Naive thymus-derived CD4-positive, alpha-beta T cell (primary cell): ENCODE measurements around the gene S100Z. TPM values are rescaled to one million over a fixed set of nuclear protein-coding genes. Genes with fewer than 3 reads are reported as not detected.
"Not testable (repeated sequence)": the region's sequence is repeated elsewhere in the genome, so short reads cannot be mapped to it uniquely, and the experiment has no call there.

Experiments used
- ATAC-seq: fragments of 150-1000 bp; cut with Tn5 transposase; 2 replicates; pipeline ENCODE4 v1.10.0; 2021; ENCODE audit warnings: mild to moderate bottlenecking, moderate library complexity
- CTCF ChIA-PET: fragments of 350-600 bp; sonication (Branson Sonifier 250); formaldehyde crosslinking; loops from one replicate; lab custom pipeline; 2021; ENCODE audit warnings: antibody characterized with exemption; lab: Charles Lee
- POLR2A ChIA-PET: fragments of 350-600 bp; sonication (Branson Sonifier 250); formaldehyde crosslinking; loops from one replicate; lab custom pipeline; 2021; ENCODE audit warnings: antibody characterized with exemption, inconsistent platforms; lab: Charles Lee
- DNase-seq, 9 donors: peaks; one replicate each; pipeline versions ENCODE4 v3.0.0 to v3.0.0-alpha.2; 2020 to 2022; ENCODE audit warnings: mixed read lengths in 1 of 9
- H3K27ac ChIP-seq: one replicate; pipeline ENCODE4 v1.7.0; 2013; ENCODE audit warnings: mild to moderate bottlenecking, low read depth, low read length, moderate library complexity
- H3K27me3 ChIP-seq, 2 donors: one replicate each; pipeline ENCODE4 v1.7.0; 2013; ENCODE audit warnings: low read length in 2 of 2, mild to moderate bottlenecking in 2 of 2, moderate library complexity in 2 of 2; ENCODE audit not compliant: control insufficient read depth in 2 of 2, insufficient read depth in 2 of 2
- H3K36me3 ChIP-seq, 3 experiments: 1 replicate in 2 of 3; 2 replicates in 1 of 3; pipeline ENCODE4 v1.7.0; 2013; ENCODE audit warnings: low read length in 3 of 3, mild to moderate bottlenecking in 3 of 3, moderate library complexity in 1 of 3; ENCODE audit not compliant: insufficient read depth in 3 of 3, control insufficient read depth in 2 of 3
- H3K4me1 ChIP-seq, 2 donors: one replicate each; pipeline ENCODE4 v1.7.0; 2013; ENCODE audit warnings: low read length in 2 of 2, mild to moderate bottlenecking in 2 of 2, moderate library complexity in 1 of 2; ENCODE audit not compliant: control insufficient read depth in 2 of 2, insufficient read depth in 2 of 2
- H3K4me3 ChIP-seq: 2 replicates; pipeline ENCODE4 v1.7.0; 2013; ENCODE audit warnings: mild to moderate bottlenecking, low read length
- H3K9me3 ChIP-seq, 3 experiments: 1 replicate in 2 of 3; 2 replicates in 1 of 3; pipeline ENCODE4 v1.7.0; 2013; ENCODE audit warnings: low read length in 3 of 3; ENCODE audit not compliant: control insufficient read depth in 2 of 3
- H3K27ac Mint-ChIP-seq, 9 donors: one replicate each; pipeline ENCODE4 v1.8.0; 2020 to 2022; ENCODE audit warnings: mixed read lengths in 9 of 9, mild to moderate bottlenecking in 8 of 9, moderate library complexity in 5 of 9, inconsistent platforms in 2 of 9
- H3K27me3 Mint-ChIP-seq, 5 donors: one replicate each; pipeline ENCODE4 v1.8.0; 2021 to 2022; ENCODE audit warnings: mixed read lengths in 5 of 5, mild to moderate bottlenecking in 1 of 5
- H3K36me3 Mint-ChIP-seq, 5 donors: one replicate each; pipeline ENCODE4 v1.8.0; 2020 to 2022; ENCODE audit warnings: mixed read lengths in 5 of 5, mild to moderate bottlenecking in 3 of 5, inconsistent platforms in 1 of 5
- H3K4me1 Mint-ChIP-seq, 7 donors: one replicate each; pipeline ENCODE4 v1.8.0; 2020 to 2022; ENCODE audit warnings: mixed read lengths in 7 of 7, mild to moderate bottlenecking in 3 of 7, inconsistent platforms in 1 of 7
- H3K4me3 Mint-ChIP-seq, 10 donors: one replicate each; pipeline ENCODE4 v1.8.0; 2020 to 2022; ENCODE audit warnings: mild to moderate bottlenecking in 10 of 10, mixed read lengths in 10 of 10, moderate library complexity in 6 of 10, inconsistent platforms in 2 of 10
- H3K9me3 Mint-ChIP-seq, 11 donors: one replicate each; pipeline ENCODE4 v1.8.0; 2020 to 2022; ENCODE audit warnings: mixed read lengths in 11 of 11, mild to moderate bottlenecking in 4 of 11, inconsistent platforms in 1 of 11, moderate library complexity in 1 of 11
- intact Hi-C, 2 donors: fragments of 100-400 bp; cut with micrococcal nuclease; formaldehyde crosslinking; loops; one replicate each; pipeline ENCODE4 v1.15.1; 2023
- polyA plus RNA-seq, 2 donors: library from polyadenylated mRNA; unstranded; fragments of 300-500 nt; fragmentation: Illumina TruSeq; gene quantifications; one replicate each; pipeline ENCODE4 v1.2.3, GENCODE V29; 2021
- total RNA-seq, 6 experiments: library from RNA in 5 of 6; stranded (reverse) in 5 of 6; gene quantifications; 1 replicate in 5 of 6; 2 replicates in 1 of 6; pipeline ENCODE4 v1.2.3 and lab custom pipeline; 2021 to 2026

S100Z gene
- total and polyA plus RNA-seq, 7 experiments from 2014 or later, result 1.3 to 5.3 (median 4.2) TPM; not detected in 4

DNA sequence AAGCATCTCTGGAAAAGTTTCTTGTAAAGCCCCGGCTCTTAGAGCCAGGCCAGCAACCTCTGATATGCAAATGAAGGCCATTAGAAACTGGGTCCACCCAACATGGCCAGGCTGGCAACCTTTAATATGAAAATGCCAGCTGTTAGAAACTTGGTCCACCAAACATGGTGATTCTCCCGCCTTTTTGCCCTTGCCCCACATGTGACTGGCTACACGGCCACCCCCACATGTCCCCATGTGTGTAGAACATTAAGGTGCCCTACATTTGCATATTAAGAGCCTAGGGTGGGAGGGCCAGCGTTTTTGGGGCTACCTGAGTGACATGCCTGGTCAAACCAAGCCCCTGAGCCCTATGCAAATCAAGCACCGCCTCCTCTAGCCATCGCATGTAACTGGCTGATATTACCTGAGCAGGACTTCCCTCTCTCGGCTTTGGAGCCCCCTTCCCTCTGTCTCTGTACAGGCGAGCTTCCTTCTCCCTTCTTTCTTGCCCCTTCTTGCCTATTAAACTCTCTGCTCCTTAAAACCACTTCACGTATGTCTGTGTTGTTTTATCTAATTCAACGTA, 39.0 kb downstream of the S100Z start:
- H3K4me3 Mint-ChIP-seq, result no peak overlapping the region
- no peak overlapping the region for H3K27ac Mint-ChIP-seq
- H3K27me3 Mint-ChIP-seq, result peaks cover 0 to 14% (median 8%) of the 10 kb centered on the region in 5 donors
- Histone ChIP-seq H3K27ac (no peak overlapping the region), H3K27me3 (no peaks in the 10 kb centered on the region), H3K4me1 (no peaks in the 10 kb centered on the region), H3K4me3 (no peak overlapping the region), H3K36me3 (no peaks in the 10 kb centered on the region), H3K9me3 (no peaks in the 10 kb centered on the region)
- ChIA-PET CTCF (no interaction called here), POLR2A (no interaction called here)
- peaks cover 0 to 2% (median 0%) of the 10 kb centered on the region in 7 donors for H3K4me1 Mint-ChIP-seq
- H3K9me3 Mint-ChIP-seq, result no peaks in the 10 kb centered on the region
- ATAC-seq (no peak), DNase-seq (no peak)
- intact Hi-C loops, result no loop called here
- peaks cover 0 to 4% (median 0%) of the 10 kb centered on the region in 5 donors for H3K36me3 Mint-ChIP-seq

DNA sequence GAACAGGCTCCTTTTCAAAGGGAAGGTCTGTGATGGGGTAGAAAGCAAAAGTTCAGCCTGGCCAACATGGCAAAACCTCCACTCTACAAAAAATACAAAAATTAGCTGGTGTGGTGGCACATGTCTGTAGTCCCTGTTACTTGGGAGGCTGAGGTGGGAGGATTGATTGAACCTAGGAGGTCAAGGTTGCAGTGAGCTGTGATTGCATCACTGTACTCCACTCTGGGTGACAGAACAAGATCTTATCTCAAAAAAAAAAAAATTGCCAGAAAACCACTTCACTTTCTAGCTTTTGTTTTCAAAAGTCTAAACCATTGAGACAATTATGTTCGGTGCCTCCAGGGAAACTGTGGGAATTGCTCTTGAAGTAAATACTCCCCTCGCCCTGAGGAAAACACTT, 43.5 kb downstream of the S100Z start:
- Mint-ChIP-seq H3K27me3 (peaks cover 0 to 18% (median 8%) of the 10 kb centered on the region in 5 donors), H3K9me3 (peaks cover 0 to 20% (median 7%) of the 10 kb centered on the region in 11 donors), H3K4me1 (no peaks in the 10 kb centered on the region), H3K4me3 (no peak overlapping the region), H3K27ac (no peak overlapping the region), H3K36me3 (peaks cover 0 to 11% (median 4%) of the 10 kb centered on the region in 5 donors)
- no peaks in the 10 kb centered on the region for H3K9me3 ChIP-seq
- intact Hi-C loops, result no loop called here
- no peaks in the 10 kb centered on the region for H3K4me1 ChIP-seq
- H3K27me3 ChIP-seq, result no peaks in the 10 kb centered on the region
- no peak overlapping the region for H3K27ac ChIP-seq
- ChIA-PET POLR2A (no interaction called here), CTCF (no interaction called here)
- no peak overlapping the region for H3K4me3 ChIP-seq
- DNase-seq, result no peak
- no peaks in the 10 kb centered on the region for H3K36me3 ChIP-seq
- ATAC-seq, result no peak

DNA sequence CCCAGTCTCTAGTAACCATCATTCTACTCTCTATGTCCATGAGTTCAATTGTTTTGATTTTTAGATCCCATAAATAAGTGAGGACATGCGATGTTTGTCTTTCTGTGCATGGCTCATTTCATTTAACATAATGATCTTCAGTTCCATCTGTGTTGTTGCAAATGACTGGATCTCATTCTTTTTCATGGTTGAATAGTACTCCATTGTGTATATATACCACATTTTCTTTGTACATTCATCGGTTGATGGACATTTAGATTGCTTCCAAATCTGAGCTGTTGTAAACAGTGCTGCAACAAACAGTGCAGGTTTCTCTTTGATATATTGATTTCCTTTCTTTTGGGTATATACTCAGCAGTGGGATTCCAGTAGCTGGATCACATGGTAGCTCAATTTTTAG, 46.4 kb downstream of the S100Z start:
- no peaks in the 10 kb centered on the region for H3K4me1 ChIP-seq
- Mint-ChIP-seq H3K9me3 (peaks cover 12 to 47% (median 22%) of the 10 kb centered on the region in 11 donors), H3K4me3 (no peak overlapping the region), H3K4me1 (no peaks in the 10 kb centered on the region), H3K27ac (no peak overlapping the region), H3K36me3 (peaks cover 10 to 28% (median 16%) of the 10 kb centered on the region in 5 donors), H3K27me3 (peaks cover 0 to 18% (median 8%) of the 10 kb centered on the region in 5 donors)
- ChIA-PET POLR2A (no interaction called here), CTCF (no interaction called here)
- no peaks in the 10 kb centered on the region for H3K36me3 ChIP-seq
- DNase-seq, result no peak
- H3K27me3 ChIP-seq, result no peaks in the 10 kb centered on the region
- no peak for ATAC-seq
- H3K9me3 ChIP-seq, result peaks cover 0 to 12% (median 0%) of the 10 kb centered on the region in 3 experiments
- H3K27ac ChIP-seq, result no peak overlapping the region
- intact Hi-C loops, result no loop called here
- H3K4me3 ChIP-seq, result no peak overlapping the region

DNA sequence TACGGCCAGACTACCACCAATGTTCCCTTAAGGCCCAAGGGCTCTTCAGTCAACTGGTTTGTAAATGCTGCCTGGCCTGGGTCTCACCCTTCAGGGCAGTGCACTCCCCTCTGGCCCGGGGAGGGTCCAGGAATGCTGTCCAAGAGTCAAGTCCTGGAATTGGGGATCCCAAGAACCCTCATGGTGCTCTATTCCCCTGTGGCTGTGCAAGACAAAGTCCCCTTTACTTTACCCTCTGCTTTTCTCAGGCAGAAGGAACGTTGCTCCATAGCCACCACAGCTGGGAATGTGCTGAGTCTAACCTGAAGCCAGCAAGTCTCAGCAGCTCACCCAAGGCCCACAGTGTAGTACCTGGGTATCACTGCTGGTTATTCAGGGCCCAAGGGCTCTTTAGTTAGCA, 51.7 kb downstream of the S100Z start:
- peaks cover 10 to 25% (median 15%) of the 10 kb centered on the region in 5 donors for H3K36me3 Mint-ChIP-seq
- POLR2A ChIA-PET, result no interaction called here

DNA sequence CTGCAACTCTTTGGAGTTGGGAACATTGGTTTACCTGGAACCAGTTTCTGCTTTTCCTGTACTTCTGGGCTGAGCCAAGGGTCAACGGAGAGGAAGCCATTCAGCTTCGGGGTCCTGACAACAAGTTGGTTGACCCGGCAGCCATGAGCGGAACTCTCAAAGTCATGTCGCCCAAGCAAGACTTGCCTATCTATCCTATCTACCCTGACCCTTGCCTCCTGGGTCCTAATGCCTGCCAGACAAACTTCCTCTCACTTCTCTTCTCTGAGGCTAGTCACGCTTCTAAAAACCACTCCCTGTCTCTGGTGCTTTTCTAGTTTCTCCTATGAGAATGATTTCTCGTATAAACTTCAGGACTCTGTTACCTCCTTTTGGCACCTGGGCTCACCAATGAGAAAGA, 58.4 kb downstream of the S100Z start:
- Histone ChIP-seq H3K4me1 (no peaks in the 10 kb centered on the region), H3K36me3 (no peaks in the 10 kb centered on the region), H3K9me3 (no peaks in the 10 kb centered on the region), H3K27me3 (no peaks in the 10 kb centered on the region), H3K4me3 (no peak overlapping the region), H3K27ac (no peak overlapping the region)
- POLR2A ChIA-PET, result no interaction called here
- Mint-ChIP-seq H3K4me1 (peaks cover 0 to 5% (median 0%) of the 10 kb centered on the region in 7 donors), H3K4me3 (no peak overlapping the region), H3K27me3 (peaks cover 0 to 9% (median 5%) of the 10 kb centered on the region in 5 donors), H3K9me3 (peaks cover 0 to 7% (median 2%) of the 10 kb centered on the region in 11 donors), H3K27ac (no peak overlapping the region), H3K36me3 (peaks cover 0 to 6% (median 0%) of the 10 kb centered on the region in 5 donors)
- CTCF ChIA-PET, result no interaction called here
- ATAC-seq (no peak), DNase-seq (no peak)
- intact Hi-C loops, result no loop called here

More for the DNA sequence above, 51.7 kb downstream of the S100Z start:
- no peak overlapping the region for H3K4me3 ChIP-seq
- CTCF ChIA-PET, result no interaction called here
- Mint-ChIP-seq H3K27me3 (peaks cover 0 to 7% (median 3%) of the 10 kb centered on the region in 5 donors), H3K9me3 (peaks cover 7 to 65% (median 19%) of the 10 kb centered on the region in 11 donors), H3K27ac (no peak overlapping the region), H3K4me3 (no peak overlapping the region), H3K4me1 (no peaks in the 10 kb centered on the region)
- DNase-seq, result no peak
- ATAC-seq, result no peak
- H3K27me3 ChIP-seq, result no peaks in the 10 kb centered on the region
- intact Hi-C loops, result no loop called here
- H3K27ac ChIP-seq, result no peak overlapping the region
- peaks cover 0 to 19% (median 0%) of the 10 kb centered on the region in 3 experiments for H3K9me3 ChIP-seq
- no peaks in the 10 kb centered on the region for H3K4me1 ChIP-seq
- H3K36me3 ChIP-seq, result no peaks in the 10 kb centered on the region

DNA sequence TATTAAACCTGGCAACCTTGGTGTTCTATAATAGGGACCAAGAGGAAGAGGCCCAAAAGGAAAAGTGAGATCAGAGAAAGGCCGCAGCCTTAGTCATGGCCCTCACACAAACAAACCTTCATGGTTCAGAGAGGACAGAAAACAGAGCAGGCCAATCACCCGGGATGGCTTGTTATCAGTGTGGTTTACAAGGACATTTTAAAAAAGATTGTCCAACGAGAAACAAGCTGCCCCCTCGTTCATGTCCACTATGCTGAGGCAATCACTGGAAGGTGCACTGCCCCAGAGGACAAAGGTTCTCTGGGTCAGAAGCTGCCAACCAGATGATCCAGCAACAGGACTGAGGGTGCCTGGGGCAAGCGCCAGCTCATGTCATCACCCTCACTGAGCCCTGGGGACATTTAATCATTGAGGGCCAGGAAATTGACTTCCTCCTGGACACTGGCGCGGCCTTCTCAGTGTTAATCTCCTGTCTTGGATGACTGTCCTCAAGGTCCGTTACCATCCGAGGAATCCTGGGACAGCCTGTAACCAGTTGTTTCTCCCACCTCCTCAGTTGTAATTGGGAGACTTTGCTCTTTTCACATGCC, 60.6 kb downstream of the S100Z start:
- H3K4me3 ChIP-seq, CTCF ChIA-PET, H3K27me3 Mint-ChIP-seq, ATAC-seq, H3K27ac Mint-ChIP-seq, H3K27me3 ChIP-seq, H3K9me3 ChIP-seq, POLR2A ChIA-PET, DNase-seq, H3K4me1 ChIP-seq, H3K36me3 ChIP-seq, H3K4me3 Mint-ChIP-seq, H3K4me1 Mint-ChIP-seq, H3K27ac ChIP-seq, intact Hi-C loops: not testable (repeated sequence)
- H3K9me3 Mint-ChIP-seq, result peaks cover 0 to 16% (median 7%) of the 10 kb centered on the region in 11 donors
- H3K36me3 Mint-ChIP-seq, result peaks cover 0 to 14% (median 3%) of the 10 kb centered on the region in 5 donors

DNA sequence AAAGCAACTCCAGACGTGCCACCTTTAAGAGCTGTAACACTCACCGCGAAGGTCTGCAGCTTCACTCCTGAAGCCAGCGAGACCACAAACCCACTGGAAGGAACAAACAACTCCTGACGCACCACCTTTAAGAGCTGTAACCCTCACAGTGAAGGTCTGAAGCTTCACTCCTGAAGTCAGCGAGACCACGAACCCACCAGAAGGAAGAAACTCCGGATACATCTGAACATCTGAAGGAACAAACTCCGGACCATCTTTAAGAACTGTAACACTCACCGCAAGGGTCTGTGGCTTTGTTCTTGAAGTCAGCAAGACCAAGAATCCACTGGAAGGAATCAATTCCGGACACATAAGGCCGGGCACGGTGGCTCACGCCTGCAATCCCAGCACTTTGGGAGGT, 64.9 kb downstream of the S100Z start:
- H3K9me3 ChIP-seq, DNase-seq, H3K36me3 Mint-ChIP-seq, H3K4me3 Mint-ChIP-seq, H3K4me1 ChIP-seq, H3K27me3 Mint-ChIP-seq, H3K27me3 ChIP-seq, H3K27ac Mint-ChIP-seq, H3K27ac ChIP-seq, H3K4me1 Mint-ChIP-seq, CTCF ChIA-PET, intact Hi-C loops, POLR2A ChIA-PET, ATAC-seq, H3K36me3 ChIP-seq, H3K4me3 ChIP-seq: not testable (repeated sequence)
- H3K9me3 Mint-ChIP-seq, result peaks cover 0 to 16% (median 7%) of the 10 kb centered on the region in 11 donors
